ENCODE measurements around the gene BNIP3. TPM values are rescaled to one million over a fixed set of nuclear protein-coding genes. Genes with fewer than 3 reads are reported as not detected.

The BNIP3 gene
- total and polyA plus RNA-seq, 2 of the 8 experiments (the other 6 are each of a cell fraction or from before 2014, with no cell fraction given): 25.8 to 58.9 TPM

GRCh38 chr10:131946880-131947279 is 34.8 kb downstream of the BNIP3 start (continued):
- TF ChIP-seq SIN3A (conservative IDR thresholded peaks at IDR 0.05 in 1 of 2, IDR thresholded peaks at IDR 0.05 in 1 of 2; ENCODE audit: low read depth in 1 of 2, low read length in 2 of 2) (no peak), EP300 (IDR thresholded peaks at IDR 0.05; ENCODE audit: borderline replicate concordance in 1 of 2, low read depth in 2 of 2, low read length in 2 of 2) (no peak), POLR2A (IDR thresholded peaks at IDR 0.05; ENCODE audit: control extremely low read depth in 1 of 2, low read depth in 2 of 2, low read length in 2 of 2) (no peak), NRF1 (IDR thresholded peaks at IDR 0.05; ENCODE audit: low read depth, low read length) (no peak), PHF8 (conservative IDR thresholded peaks at IDR 0.05; ENCODE audit: low read depth, low read length) (no peak)
